Myocyte (in vitro differentiated cells): ENCODE data around the gene PTPRJ. TPM values are rescaled to one million over a fixed set of nuclear protein-coding genes. Genes with fewer than 3 reads are reported as not detected.

Experiments used
- DNase-seq: peaks from one replicate; pipeline ENCODE4 v3.0.0-alpha.2; 2012; ENCODE audit warnings: low read depth
- total RNA-seq: library from RNA; depleted of rRNA; stranded (reverse); fragments of >200 nt; gene quantifications from 2 replicates; pipeline ENCODE4 v1.2.3, GENCODE V29; 2014

PTPRJ gene
- total RNA-seq, 1 donor from 2014 or later = 1.3 TPM

- no peak for DNase-seq
These were observed 109.8 kb downstream of the PTPRJ start for GRCh38 chr11:48090174-48090573.

GRCh38 chr11:48091426-48092102, 111.2 kb downstream of the PTPRJ start:
- DNase-seq = no peak

GRCh38 chr11:48093323-48093722, 113.0 kb downstream of the PTPRJ start:
- no peak for DNase-seq

GRCh38 chr11:48093795-48094642, 113.7 kb downstream of the PTPRJ start:
- peak; percentile 82 for DNase-seq

GRCh38 chr11:48094643-48095339, 114.4 kb downstream of the PTPRJ start:
- no peak for DNase-seq

GRCh38 chr11:48095779-48096470, 115.6 kb downstream of the PTPRJ start:
- DNase-seq = peak; percentile 61

- DNase-seq = no peak
These were observed 116.5 kb downstream of the PTPRJ start for GRCh38 chr11:48096588-48097525.

- no peak for DNase-seq
These were observed 117.7 kb downstream of the PTPRJ start for GRCh38 chr11:48098024-48098423.

GRCh38 chr11:48099916-48100446, 119.6 kb downstream of the PTPRJ start:
- DNase-seq = no peak

GRCh38 chr11:48101044-48101733, 120.8 kb downstream of the PTPRJ start:
- no peak for DNase-seq

- DNase-seq = no peak
These were observed 121.6 kb downstream of the PTPRJ start for GRCh38 chr11:48101958-48102357.

GRCh38 chr11:48103621-48104567, 123.5 kb downstream of the PTPRJ start:
- DNase-seq = peak; percentile 61

GRCh38 chr11:48104568-48104924, 124.2 kb downstream of the PTPRJ start:
- DNase-seq = no peak

- no peak for DNase-seq
These were observed 125.0 kb downstream of the PTPRJ start for GRCh38 chr11:48105096-48105990.

GRCh38 chr11:48106166-48106565, 125.8 kb downstream of the PTPRJ start:
- no peak for DNase-seq

GRCh38 chr11:48107188-48107704, 126.9 kb downstream of the PTPRJ start:
- no peak for DNase-seq
